H1 (cell line): ENCODE results near the gene PLA2G4F. TPM values are rescaled to one million over a fixed set of nuclear protein-coding genes. Genes with fewer than 3 reads are reported as not detected.

Source experiments
- ATF3 ChIP-seq: IDR thresholded peaks from 2 replicates; pipeline ENCODE4 v1.6.1; 2011; ENCODE audit warnings: low read depth, mild to moderate bottlenecking, low read length; ENCODE audit not compliant: insufficient read depth
- SIX5 ChIP-seq: IDR thresholded peaks from 2 replicates; pipeline ENCODE4 v1.6.1; 2011; ENCODE audit warnings: mild to moderate bottlenecking, low read depth, low read length
- polyA plus RNA-seq, 7 experiments: library from polyadenylated mRNA; depleted of rRNA in 3 of 7; stranded (reverse) in 5 of 7; unstranded in 2 of 7; fragments of >200 nt in 5 of 7; fragments of 200-250 nt in 2 of 7; gene quantifications; 1 replicate in 5 of 7; 2 replicates in 1 of 7; 4 replicates in 1 of 7; pipeline versions ENCODE4 v1.2.1 to v1.2.3, GENCODE V29; 2011 to 2013; ENCODE audit warnings: missing spikeins in 2 of 7, mixed read lengths in 2 of 7
- total RNA-seq: library from RNA; stranded (reverse); fragmentation: NEBNext Ultra II Directional; extraction: Animal tissue kit (Norgen Biotek cat#: 25700); gene quantifications from 2 replicates; pipeline ENCODE4 v1.2.1, GENCODE V29; 2021
- TF ChIP-seq, protein P1 (sequence below): fragments of 300-600 bp; sonication (generic); IDR thresholded peaks from 2 replicates; pipeline ENCODE4 v1.7.1; 2012; ENCODE audit warnings: low read length, moderate library complexity, mild to moderate bottlenecking, inconsistent platforms; ENCODE audit not compliant: insufficient replicate concordance

Gene PLA2G4F
- total and polyA plus RNA-seq, 2 of the 8 experiments (the other 6 are each of a cell fraction or from before 2014, with no cell fraction given), result not detected

DNA sequence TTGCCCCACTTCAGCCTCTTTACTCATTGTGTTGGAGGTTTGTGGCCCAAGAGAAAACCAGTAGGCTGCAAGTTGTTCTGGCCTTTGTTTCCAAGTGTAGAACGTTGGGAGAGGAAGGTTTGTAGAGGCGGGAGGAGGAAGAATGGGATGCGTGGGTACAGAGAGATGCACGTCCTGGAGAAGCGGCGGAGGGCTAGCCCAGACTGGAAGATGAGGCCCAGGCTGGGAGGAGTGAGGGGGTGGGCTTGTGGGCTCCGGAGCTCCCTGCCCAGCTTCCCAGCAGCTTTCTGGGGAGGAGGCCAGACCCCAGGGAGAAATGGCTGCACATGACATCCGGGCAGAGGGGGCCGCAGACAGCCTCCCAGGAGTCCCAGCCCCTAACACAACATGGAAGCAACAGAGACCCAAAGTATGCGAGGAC, 5.3 kb downstream of the PLA2G4F start (continued):
- TF ChIP-seq, protein P1, sequence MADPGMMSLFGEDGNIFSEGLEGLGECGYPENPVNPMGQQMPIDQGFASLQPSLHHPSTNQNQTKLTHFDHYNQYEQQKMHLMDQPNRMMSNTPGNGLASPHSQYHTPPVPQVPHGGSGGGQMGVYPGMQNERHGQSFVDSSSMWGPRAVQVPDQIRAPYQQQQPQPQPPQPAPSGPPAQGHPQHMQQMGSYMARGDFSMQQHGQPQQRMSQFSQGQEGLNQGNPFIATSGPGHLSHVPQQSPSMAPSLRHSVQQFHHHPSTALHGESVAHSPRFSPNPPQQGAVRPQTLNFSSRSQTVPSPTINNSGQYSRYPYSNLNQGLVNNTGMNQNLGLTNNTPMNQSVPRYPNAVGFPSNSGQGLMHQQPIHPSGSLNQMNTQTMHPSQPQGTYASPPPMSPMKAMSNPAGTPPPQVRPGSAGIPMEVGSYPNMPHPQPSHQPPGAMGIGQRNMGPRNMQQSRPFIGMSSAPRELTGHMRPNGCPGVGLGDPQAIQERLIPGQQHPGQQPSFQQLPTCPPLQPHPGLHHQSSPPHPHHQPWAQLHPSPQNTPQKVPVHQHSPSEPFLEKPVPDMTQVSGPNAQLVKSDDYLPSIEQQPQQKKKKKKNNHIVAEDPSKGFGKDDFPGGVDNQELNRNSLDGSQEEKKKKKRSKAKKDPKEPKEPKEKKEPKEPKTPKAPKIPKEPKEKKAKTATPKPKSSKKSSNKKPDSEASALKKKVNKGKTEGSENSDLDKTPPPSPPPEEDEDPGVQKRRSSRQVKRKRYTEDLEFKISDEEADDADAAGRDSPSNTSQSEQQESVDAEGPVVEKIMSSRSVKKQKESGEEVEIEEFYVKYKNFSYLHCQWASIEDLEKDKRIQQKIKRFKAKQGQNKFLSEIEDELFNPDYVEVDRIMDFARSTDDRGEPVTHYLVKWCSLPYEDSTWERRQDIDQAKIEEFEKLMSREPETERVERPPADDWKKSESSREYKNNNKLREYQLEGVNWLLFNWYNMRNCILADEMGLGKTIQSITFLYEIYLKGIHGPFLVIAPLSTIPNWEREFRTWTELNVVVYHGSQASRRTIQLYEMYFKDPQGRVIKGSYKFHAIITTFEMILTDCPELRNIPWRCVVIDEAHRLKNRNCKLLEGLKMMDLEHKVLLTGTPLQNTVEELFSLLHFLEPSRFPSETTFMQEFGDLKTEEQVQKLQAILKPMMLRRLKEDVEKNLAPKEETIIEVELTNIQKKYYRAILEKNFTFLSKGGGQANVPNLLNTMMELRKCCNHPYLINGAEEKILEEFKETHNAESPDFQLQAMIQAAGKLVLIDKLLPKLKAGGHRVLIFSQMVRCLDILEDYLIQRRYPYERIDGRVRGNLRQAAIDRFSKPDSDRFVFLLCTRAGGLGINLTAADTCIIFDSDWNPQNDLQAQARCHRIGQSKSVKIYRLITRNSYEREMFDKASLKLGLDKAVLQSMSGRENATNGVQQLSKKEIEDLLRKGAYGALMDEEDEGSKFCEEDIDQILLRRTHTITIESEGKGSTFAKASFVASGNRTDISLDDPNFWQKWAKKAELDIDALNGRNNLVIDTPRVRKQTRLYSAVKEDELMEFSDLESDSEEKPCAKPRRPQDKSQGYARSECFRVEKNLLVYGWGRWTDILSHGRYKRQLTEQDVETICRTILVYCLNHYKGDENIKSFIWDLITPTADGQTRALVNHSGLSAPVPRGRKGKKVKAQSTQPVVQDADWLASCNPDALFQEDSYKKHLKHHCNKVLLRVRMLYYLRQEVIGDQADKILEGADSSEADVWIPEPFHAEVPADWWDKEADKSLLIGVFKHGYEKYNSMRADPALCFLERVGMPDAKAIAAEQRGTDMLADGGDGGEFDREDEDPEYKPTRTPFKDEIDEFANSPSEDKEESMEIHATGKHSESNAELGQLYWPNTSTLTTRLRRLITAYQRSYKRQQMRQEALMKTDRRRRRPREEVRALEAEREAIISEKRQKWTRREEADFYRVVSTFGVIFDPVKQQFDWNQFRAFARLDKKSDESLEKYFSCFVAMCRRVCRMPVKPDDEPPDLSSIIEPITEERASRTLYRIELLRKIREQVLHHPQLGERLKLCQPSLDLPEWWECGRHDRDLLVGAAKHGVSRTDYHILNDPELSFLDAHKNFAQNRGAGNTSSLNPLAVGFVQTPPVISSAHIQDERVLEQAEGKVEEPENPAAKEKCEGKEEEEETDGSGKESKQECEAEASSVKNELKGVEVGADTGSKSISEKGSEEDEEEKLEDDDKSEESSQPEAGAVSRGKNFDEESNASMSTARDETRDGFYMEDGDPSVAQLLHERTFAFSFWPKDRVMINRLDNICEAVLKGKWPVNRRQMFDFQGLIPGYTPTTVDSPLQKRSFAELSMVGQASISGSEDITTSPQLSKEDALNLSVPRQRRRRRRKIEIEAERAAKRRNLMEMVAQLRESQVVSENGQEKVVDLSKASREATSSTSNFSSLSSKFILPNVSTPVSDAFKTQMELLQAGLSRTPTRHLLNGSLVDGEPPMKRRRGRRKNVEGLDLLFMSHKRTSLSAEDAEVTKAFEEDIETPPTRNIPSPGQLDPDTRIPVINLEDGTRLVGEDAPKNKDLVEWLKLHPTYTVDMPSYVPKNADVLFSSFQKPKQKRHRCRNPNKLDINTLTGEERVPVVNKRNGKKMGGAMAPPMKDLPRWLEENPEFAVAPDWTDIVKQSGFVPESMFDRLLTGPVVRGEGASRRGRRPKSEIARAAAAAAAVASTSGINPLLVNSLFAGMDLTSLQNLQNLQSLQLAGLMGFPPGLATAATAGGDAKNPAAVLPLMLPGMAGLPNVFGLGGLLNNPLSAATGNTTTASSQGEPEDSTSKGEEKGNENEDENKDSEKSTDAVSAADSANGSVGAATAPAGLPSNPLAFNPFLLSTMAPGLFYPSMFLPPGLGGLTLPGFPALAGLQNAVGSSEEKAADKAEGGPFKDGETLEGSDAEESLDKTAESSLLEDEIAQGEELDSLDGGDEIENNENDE, result no peak
- TF ChIP-seq ATF3, result no peak
- TF ChIP-seq SIX5, result no peak
